GM10248 (cell line): ENCODE data around the gene FYN.

Source experiments
- CTCF ChIA-PET: fragments of 300-600 bp; sonication (Branson Sonifier 250); formaldehyde crosslinking; extraction: SDS; loops from one replicate; lab custom pipeline; 2021; ENCODE audit warnings: antibody characterized with exemption; lab: Yijun Ruan, JAX
- POLR2A ChIA-PET: fragments of 350-650 bp; sonication (Branson Sonifier 250); formaldehyde crosslinking; extraction: SDS; loops from one replicate; lab custom pipeline; 2020; ENCODE audit warnings: antibody characterized with exemption; lab: Yijun Ruan, JAX
- DNase-seq: peaks from one replicate; pipeline ENCODE4 v3.0.0; 2012; ENCODE audit errors: extremely low spot score
- TF ChIP-seq, protein P1 (sequence below): IDR thresholded peaks from 2 replicates; pipeline ENCODE4 v1.5.1; 2012; ENCODE audit warnings: mild to moderate bottlenecking, low read depth; ENCODE audit errors: extremely low read depth, missing control alignments, control extremely low read depth

Gene FYN

DNA sequence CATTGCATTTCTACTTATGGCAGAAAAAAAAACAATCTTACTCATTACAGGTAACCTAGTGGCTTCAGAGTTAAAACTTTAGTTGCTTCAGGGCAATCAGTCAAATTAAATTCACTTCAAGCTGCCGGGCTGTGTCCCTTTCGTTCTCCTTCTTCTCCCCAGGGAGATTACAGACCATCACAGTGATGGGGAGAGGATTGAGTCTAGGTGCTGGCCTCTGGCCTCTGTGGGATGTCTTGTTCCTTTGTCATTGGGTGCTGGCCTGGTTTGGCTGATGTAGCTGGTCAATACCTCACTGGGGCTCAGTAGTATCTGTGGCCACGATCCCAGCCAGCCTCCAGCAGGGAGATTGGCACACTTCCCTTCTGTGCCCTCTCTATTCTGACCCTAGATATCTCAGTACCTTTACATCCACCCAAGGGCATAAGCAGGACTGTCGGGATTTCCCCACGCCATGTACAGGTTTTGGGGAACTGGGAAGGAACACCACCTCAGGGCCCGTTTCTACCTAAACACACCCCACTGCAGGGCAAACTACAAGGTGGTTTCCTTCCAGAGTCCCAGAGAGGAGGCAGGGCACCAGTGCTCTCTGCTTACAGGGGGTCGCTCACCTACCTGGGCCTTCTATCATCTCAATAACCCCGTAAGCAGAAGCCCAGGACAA is 15.4 kb downstream of the FYN start:
- TF ChIP-seq, protein P1, sequence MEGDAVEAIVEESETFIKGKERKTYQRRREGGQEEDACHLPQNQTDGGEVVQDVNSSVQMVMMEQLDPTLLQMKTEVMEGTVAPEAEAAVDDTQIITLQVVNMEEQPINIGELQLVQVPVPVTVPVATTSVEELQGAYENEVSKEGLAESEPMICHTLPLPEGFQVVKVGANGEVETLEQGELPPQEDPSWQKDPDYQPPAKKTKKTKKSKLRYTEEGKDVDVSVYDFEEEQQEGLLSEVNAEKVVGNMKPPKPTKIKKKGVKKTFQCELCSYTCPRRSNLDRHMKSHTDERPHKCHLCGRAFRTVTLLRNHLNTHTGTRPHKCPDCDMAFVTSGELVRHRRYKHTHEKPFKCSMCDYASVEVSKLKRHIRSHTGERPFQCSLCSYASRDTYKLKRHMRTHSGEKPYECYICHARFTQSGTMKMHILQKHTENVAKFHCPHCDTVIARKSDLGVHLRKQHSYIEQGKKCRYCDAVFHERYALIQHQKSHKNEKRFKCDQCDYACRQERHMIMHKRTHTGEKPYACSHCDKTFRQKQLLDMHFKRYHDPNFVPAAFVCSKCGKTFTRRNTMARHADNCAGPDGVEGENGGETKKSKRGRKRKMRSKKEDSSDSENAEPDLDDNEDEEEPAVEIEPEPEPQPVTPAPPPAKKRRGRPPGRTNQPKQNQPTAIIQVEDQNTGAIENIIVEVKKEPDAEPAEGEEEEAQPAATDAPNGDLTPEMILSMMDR, result no peak
- DNase-seq, result no peak
- ChIA-PET CTCF (interaction anchor here (0.9 to 2.1 kb wide), 4 partner anchors 11 to 599 kb away, joined by 3 to 6 read pairs (median 4); a partner anchor contains a TSS), POLR2A (no interaction called here)

DNA sequence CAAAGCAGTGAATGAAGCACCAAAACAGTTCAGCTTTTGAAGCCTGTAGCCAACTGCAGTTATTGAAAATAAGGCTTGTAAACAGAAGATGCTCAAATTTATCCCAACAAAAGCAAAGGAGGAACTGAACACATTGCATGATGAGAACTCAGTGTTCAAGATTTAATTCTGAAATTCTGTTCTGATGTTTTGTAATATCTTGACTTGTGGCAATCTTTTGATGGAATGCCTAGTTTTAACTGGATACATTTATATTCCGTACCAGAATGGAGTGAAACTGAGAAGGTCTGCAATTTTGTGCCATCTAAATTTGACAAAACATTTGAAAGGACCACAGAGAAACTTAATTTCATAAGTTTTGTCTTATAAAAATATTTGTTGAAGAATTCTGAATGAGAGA is 17.5 kb downstream of the FYN start:
- ChIA-PET CTCF (interaction anchor here (1.4 to 3.9 kb wide), 5 partner anchors 8 to 188 kb away, joined by 3 to 14 read pairs (median 3); partner anchors contain the start of gene FYN), POLR2A (no interaction called here)

DNA sequence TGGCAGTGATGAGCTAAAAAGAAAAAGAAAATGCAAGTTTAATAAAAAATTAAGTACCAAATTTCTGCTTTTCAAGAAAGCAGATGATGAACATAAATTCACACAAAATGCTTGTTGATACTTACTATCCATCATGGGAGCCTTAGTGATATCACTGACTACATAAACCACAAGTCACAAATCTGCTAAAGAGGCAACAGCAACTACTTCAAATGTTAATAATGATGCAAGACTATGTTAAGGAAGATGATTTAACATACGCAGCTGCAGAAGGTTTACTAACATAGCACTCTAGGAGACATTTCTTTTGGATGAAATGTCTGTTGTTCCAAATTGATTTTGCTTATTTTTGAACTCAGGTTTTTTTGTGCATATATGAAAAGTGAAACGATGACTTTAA is 18.6 kb downstream of the FYN start:
- TF ChIP-seq, protein P1, result no peak
- POLR2A ChIA-PET, result no interaction called here
- CTCF ChIA-PET, result interaction anchor here (1.1 to 3.9 kb wide), 6 partner anchors 9 to 189 kb away, joined by 3 to 14 read pairs (median 4); no protein-coding TSS in a partner anchor
- DNase-seq, result no peak

More for the DNA sequence above, 17.5 kb downstream of the FYN start:
- TF ChIP-seq, protein P1, result no peak
- DNase-seq, result no peak

DNA sequence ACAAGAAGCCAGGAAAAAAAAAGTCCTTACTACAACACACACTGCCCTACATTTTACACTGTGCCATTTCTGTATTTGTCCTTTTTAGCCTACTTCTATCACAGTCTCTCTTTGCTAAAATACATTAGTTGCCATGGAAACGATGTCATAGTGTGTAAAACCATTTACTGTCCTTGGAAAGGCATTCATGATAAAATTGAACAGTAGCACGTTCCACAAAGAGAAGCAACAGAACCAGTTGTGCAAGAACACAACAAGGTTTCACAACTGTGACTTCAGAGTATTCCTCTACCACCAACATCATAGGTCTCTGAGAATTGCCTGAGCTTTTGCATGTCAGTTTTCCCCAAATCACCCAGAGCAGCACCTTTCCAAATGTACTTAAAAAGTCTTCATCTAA is 20.5 kb downstream of the FYN start:
- TF ChIP-seq, protein P1, result no peak
- ChIA-PET CTCF (interaction anchor here (0.8 to 3.9 kb wide), 3 partner anchors 11 to 144 kb away, joined by 3 to 14 read pairs (median 3); no protein-coding TSS in a partner anchor), POLR2A (no interaction called here)
- DNase-seq, result no peak

DNA sequence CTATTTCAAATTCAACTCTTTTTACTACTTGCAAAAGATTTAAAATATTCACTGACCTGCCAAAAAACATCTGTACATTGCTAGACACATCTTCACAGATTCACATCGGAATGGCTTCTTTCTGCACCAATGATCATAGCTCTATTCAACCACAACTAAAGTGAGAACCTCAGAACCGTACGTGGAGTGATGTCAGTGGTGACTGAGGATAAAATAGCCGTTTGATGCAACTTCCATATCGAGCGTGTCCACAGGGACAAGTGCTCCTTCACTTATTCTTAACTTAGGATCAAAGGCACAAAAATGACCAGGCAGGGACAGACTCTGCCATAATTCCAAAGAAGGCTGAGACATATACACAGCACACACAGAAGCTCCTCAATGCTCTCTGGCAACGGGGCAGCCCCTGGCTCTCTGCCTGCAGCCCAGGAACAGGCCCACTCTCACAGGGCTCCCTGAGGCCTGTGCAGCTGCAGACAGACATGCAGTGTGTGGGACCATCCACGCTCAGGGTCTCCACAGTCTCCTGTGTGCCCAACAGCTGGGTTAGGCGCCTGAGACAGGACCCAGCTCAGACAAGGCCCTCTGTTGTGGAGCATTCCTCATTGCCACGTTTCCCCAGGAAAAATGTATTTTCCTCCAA is 22.8 kb downstream of the FYN start:
- TF ChIP-seq, protein P1, result no peak
- ChIA-PET CTCF (interaction anchor here (0.8 to 2.0 kb wide), 10 partner anchors 9 to 140 kb away, joined by 3 to 9 read pairs (median 4); no protein-coding TSS in a partner anchor), POLR2A (interaction anchor here (0.6 kb wide), 1 partner anchor 17 kb away, joined by 5 read pairs; no protein-coding TSS in a partner anchor)
- peak; percentile 48 for DNase-seq

DNA sequence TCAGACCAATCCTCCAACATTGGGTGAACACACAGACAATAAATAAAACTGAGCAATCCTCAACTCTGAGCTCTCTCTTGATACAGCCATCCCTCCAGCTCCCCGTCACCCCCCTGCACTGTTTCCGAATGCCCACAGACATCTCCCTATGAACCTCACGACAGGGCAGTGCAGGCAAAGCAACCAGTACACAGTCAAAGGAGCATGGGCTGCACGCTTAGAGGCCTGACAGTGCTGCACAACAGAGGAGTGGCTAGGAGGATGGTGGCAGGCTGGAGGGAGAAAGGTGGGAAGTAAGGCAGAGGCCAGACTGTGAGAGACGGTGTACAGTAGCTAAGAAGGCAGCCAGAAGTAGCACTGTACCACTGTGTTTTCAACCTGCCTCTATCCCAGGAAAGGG is 24.0 kb downstream of the FYN start:
- POLR2A ChIA-PET, result no interaction called here
- TF ChIP-seq, protein P1, result no peak
- DNase-seq, result no peak
- CTCF ChIA-PET, result interaction anchor here (1.9 to 2.0 kb wide), 2 partner anchors 10 to 15 kb away, joined by 4 to 9 read pairs; no protein-coding TSS in a partner anchor
